Measurements from ENCODE around the gene PKHD1. TPM values are rescaled to one million over a fixed set of nuclear protein-coding genes. Genes with fewer than 3 reads are reported as not detected.

Gene PKHD1
- total RNA-seq, 2 experiments from 2014 or later = not detected

DNA sequence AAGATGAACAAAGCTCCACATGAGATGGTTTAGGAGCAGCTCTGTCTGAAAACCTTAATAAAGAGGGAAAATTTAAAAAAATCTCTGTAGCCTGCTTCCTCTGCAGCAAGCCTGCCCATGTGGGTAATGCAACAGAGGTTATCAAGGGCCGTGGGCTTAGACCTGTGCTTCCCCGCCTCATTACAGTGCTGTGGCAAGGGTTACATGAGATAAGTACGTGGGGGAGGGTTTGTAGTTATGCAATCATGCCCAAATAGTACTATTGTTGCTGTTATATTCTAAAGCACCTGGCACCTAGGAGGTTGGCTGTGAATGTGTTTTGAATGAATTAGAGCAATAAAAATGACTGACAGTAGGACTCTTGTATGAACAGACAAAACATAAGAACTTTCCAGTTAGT, 68.3 kb downstream of the PKHD1 start:
- ChIA-PET CTCF (no interaction called here), POLR2A (no interaction called here)
- no peak overlapping the region for H3K4me3 Mint-ChIP-seq
- H3K36me3 Mint-ChIP-seq (ENCODE audit: low read depth) = no peaks in the 10 kb centered on the region
- no peak for DNase-seq
- no peaks in the 10 kb centered on the region for H3K9me3 Mint-ChIP-seq
- H3K27ac Mint-ChIP-seq = no peak overlapping the region
- H3K4me1 Mint-ChIP-seq = no peaks in the 10 kb centered on the region
- peaks cover 4% of the 10 kb centered on the region for H3K27me3 Mint-ChIP-seq

DNA sequence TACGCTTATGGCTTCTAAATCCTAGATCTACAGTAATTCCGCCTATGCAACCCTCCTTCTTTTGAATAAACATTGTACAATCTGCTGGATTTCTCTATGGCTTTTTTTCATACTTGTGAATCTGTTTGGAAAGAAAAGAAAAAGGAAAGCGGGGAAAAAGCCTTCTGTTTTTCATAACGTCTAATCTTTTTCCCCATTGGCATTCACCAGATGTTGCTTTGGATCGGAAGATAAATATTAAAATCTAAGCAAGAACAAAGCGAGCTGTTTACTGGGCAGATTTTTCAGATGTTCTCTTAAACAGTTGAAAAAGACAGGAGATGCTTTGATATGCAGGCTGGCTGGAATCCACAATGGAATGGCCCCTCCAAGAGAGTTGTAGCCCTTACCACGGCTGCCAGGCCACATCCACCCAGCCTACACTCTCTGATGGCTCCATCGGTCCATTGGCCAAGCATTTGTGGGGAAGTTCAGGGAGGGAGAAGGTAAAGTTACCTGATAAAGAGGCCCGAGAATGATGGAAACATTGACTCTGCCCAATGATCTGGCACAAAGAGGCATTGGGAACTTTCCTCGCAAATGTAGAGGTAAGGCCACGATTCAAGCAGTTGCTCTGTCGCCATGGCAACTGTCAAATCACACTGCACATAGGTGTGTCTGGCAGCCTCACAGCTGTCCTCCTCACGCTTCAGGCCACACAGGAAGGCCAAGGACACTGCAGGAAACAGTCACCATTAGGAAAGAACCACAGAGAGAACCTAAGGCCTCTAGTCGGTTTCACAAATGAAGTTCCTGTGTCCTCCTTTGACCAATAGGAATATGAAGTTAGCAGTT, 70.3 kb downstream of the PKHD1 start:
- CTCF ChIA-PET = interaction anchor here (1.3 kb wide), 1 partner anchor 15 kb away, joined by 3 read pairs; no protein-coding TSS in a partner anchor
- DNase-seq = no peak
- Mint-ChIP-seq H3K27me3 (peaks cover 2% of the 10 kb centered on the region), H3K9me3 (no peaks in the 10 kb centered on the region), H3K4me3 (no peak overlapping the region), H3K27ac (no peak overlapping the region), H3K36me3 (ENCODE audit: low read depth) (no peaks in the 10 kb centered on the region), H3K4me1 (no peaks in the 10 kb centered on the region)
- POLR2A ChIA-PET = no interaction called here

DNA sequence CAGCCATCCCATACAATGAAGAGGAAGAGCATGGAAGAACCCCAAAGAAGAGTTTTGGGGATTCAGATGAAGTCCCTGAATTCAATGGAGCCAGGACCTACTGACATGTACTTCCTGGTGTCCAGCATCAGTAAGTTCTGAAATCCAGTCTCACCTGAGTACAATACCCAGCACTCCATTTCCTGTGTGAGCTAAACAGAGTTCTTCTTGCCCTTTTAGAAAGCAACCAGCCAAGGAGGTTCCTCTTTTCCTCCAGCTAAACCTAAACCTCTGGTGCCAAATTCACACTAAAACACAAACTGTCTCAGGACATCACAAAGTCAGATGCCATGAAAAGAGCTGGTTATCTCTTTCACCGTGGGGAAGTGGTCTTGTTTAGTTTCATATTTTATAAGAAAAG, 71.5 kb downstream of the PKHD1 start:
- Mint-ChIP-seq H3K27ac (no peak overlapping the region), H3K4me1 (no peaks in the 10 kb centered on the region), H3K9me3 (no peaks in the 10 kb centered on the region), H3K27me3 (no peaks in the 10 kb centered on the region), H3K36me3 (ENCODE audit: low read depth) (no peaks in the 10 kb centered on the region), H3K4me3 (no peak overlapping the region)
- CTCF ChIA-PET = interaction anchor here (1.3 kb wide), 1 partner anchor 14 kb away, joined by 3 read pairs; no protein-coding TSS in a partner anchor
- DNase-seq = no peak
- POLR2A ChIA-PET = no interaction called here

GRCh38 chr6:52014391-52014790, 73.0 kb downstream of the PKHD1 start:
- no peak overlapping the region for H3K4me3 Mint-ChIP-seq
- H3K36me3 Mint-ChIP-seq (ENCODE audit: low read depth) = no peaks in the 10 kb centered on the region
- no peak for DNase-seq
- CTCF ChIA-PET = no interaction called here
- POLR2A ChIA-PET = no interaction called here
- no peaks in the 10 kb centered on the region for H3K4me1 Mint-ChIP-seq
- no peak overlapping the region for H3K27ac Mint-ChIP-seq
- no peaks in the 10 kb centered on the region for H3K27me3 Mint-ChIP-seq
- H3K9me3 Mint-ChIP-seq = no peaks in the 10 kb centered on the region

- DNase-seq = no peak
- POLR2A ChIA-PET = no interaction called here
- Mint-ChIP-seq H3K4me3 (no peak overlapping the region), H3K27me3 (no peaks in the 10 kb centered on the region), H3K4me1 (no peaks in the 10 kb centered on the region), H3K36me3 (ENCODE audit: low read depth) (no peaks in the 10 kb centered on the region), H3K9me3 (no peaks in the 10 kb centered on the region), H3K27ac (no peak overlapping the region)
- CTCF ChIA-PET = no interaction called here
Measured at GRCh38 chr6:52013035-52013434, 74.4 kb downstream of the PKHD1 start.

DNA sequence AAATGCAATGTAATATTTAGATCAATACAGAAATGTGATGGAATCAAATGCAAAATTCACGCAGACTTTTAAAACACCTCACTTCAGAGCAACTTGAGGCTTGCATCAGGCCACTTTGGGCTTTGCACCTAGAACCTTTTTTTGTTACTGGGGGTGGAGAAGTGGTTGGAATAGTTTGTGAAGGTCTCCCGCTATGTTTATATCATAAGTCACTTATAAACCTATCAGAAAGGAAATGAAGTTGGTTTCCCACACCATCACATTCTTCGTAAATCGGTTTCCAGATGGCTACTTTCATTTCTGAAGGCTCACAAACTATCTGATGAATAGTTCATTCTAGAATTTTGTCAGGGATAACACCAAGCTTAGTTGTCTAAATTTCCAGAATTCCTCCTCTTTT, 74.8 kb downstream of the PKHD1 start:
- ChIA-PET CTCF (interaction anchor here (0.6 kb wide), 1 partner anchor 481 kb away, joined by 4 read pairs; no protein-coding TSS in a partner anchor), POLR2A (no interaction called here)
- Mint-ChIP-seq H3K36me3 (ENCODE audit: low read depth) (no peaks in the 10 kb centered on the region), H3K27ac (no peak overlapping the region), H3K9me3 (no peaks in the 10 kb centered on the region), H3K4me3 (no peak overlapping the region), H3K4me1 (no peaks in the 10 kb centered on the region), H3K27me3 (peaks cover 2% of the 10 kb centered on the region)
- no peak for DNase-seq

DNA sequence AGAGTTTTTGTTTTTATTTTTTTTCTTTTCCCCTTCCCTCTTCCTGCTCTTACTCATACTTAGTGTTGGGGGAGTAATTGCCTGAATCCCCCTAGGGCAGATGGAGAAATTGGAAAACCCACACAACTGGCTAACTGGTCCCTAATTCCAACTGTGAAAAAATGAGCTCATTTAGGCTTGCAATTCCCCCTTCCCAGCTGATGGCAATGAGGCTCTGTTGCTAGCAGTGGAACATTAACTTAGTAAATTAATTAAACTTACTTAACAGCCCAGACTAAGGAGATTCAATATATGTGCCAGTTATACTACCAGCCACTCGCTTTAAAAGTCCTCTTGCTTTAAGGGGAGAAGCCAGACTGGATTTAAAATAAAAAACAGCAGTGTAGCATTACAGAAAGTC, 76.6 kb downstream of the PKHD1 start:
- H3K4me1 Mint-ChIP-seq = no peaks in the 10 kb centered on the region
- no peak overlapping the region for H3K4me3 Mint-ChIP-seq
- POLR2A ChIA-PET = no interaction called here
- DNase-seq = no peak
- H3K36me3 Mint-ChIP-seq (ENCODE audit: low read depth) = no peaks in the 10 kb centered on the region
- H3K9me3 Mint-ChIP-seq = no peaks in the 10 kb centered on the region
- CTCF ChIA-PET = interaction anchor here (0.5 to 0.6 kb wide), 2 partner anchors 352 to 474 kb away, joined by 3 read pairs; no protein-coding TSS in a partner anchor
- no peak overlapping the region for H3K27ac Mint-ChIP-seq
- peaks cover 2% of the 10 kb centered on the region for H3K27me3 Mint-ChIP-seq

- Mint-ChIP-seq H3K4me3 (no peak overlapping the region), H3K27me3 (peaks cover 2% of the 10 kb centered on the region), H3K9me3 (no peaks in the 10 kb centered on the region), H3K4me1 (no peaks in the 10 kb centered on the region), H3K27ac (no peak overlapping the region), H3K36me3 (ENCODE audit: low read depth) (no peaks in the 10 kb centered on the region)
- ChIA-PET CTCF (interaction anchor here (0.5 to 0.6 kb wide), 2 partner anchors 352 to 474 kb away, joined by 3 read pairs; no protein-coding TSS in a partner anchor), POLR2A (no interaction called here)
- DNase-seq = no peak
Measured at GRCh38 chr6:52010145-52010544, 77.3 kb downstream of the PKHD1 start.

- H3K4me3 Mint-ChIP-seq = no peak overlapping the region
- H3K4me1 Mint-ChIP-seq = no peaks in the 10 kb centered on the region
- DNase-seq = no peak
- CTCF ChIA-PET = no interaction called here
- H3K27ac Mint-ChIP-seq = no peak overlapping the region
- POLR2A ChIA-PET = no interaction called here
- H3K36me3 Mint-ChIP-seq (ENCODE audit: low read depth) = no peaks in the 10 kb centered on the region
- H3K9me3 Mint-ChIP-seq = no peaks in the 10 kb centered on the region
- H3K27me3 Mint-ChIP-seq = peaks cover 2% of the 10 kb centered on the region
Measured at GRCh38 chr6:52009466-52010140, 77.8 kb downstream of the PKHD1 start.

- Mint-ChIP-seq H3K36me3 (ENCODE audit: low read depth) (no peaks in the 10 kb centered on the region), H3K4me3 (no peak overlapping the region), H3K4me1 (no peaks in the 10 kb centered on the region), H3K27ac (no peak overlapping the region), H3K9me3 (no peaks in the 10 kb centered on the region), H3K27me3 (peaks cover 12% of the 10 kb centered on the region)
- CTCF ChIA-PET = no interaction called here
- DNase-seq = no peak
- POLR2A ChIA-PET = no interaction called here
Measured at GRCh38 chr6:52000064-52000463, 87.3 kb downstream of the PKHD1 start.

GRCh38 chr6:51996296-51996947, 91.0 kb downstream of the PKHD1 start:
- peaks cover 7% of the 10 kb centered on the region for H3K27me3 Mint-ChIP-seq
- H3K36me3 Mint-ChIP-seq (ENCODE audit: low read depth) = no peaks in the 10 kb centered on the region
- POLR2A ChIA-PET = no interaction called here
- H3K4me3 Mint-ChIP-seq = no peak overlapping the region
- H3K27ac Mint-ChIP-seq = no peak overlapping the region
- DNase-seq = no peak
- CTCF ChIA-PET = no interaction called here
- H3K9me3 Mint-ChIP-seq = no peaks in the 10 kb centered on the region
- H3K4me1 Mint-ChIP-seq = no peaks in the 10 kb centered on the region

DNA sequence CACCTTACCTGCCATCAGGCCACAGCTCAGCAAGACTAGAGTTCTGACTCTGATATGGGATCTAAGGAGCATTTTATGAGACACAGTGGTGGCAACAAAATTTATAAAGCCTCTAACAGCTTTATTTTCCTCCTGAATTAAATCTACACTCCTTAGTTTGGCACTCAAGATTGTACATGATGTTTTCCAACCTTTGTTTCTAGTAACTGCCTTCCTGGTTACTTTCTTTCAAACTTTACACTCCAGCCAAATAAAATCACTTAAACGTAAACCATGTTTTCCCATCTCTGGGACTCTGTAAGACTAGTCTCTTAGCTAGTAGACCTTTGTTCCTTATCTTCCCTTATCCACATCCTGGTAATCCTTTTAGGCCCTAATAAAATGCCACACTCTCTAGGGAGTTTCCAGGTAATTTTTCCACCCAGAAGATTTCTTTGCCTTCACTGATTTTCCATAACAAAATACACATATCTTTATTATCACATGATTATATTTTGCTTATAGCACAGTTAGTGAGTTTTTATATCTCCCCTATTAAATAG, 92.1 kb downstream of the PKHD1 start:
- H3K4me3 Mint-ChIP-seq = no peak overlapping the region
- peaks cover 7% of the 10 kb centered on the region for H3K27me3 Mint-ChIP-seq
- H3K27ac Mint-ChIP-seq = no peak overlapping the region
- DNase-seq = no peak
- H3K36me3 Mint-ChIP-seq (ENCODE audit: low read depth) = no peaks in the 10 kb centered on the region
- H3K9me3 Mint-ChIP-seq = no peaks in the 10 kb centered on the region
- ChIA-PET POLR2A (no interaction called here), CTCF (interaction anchor here (0.6 kb wide), 1 partner anchor 543 kb away, joined by 3 read pairs; no protein-coding TSS in a partner anchor)
- no peaks in the 10 kb centered on the region for H3K4me1 Mint-ChIP-seq

DNA sequence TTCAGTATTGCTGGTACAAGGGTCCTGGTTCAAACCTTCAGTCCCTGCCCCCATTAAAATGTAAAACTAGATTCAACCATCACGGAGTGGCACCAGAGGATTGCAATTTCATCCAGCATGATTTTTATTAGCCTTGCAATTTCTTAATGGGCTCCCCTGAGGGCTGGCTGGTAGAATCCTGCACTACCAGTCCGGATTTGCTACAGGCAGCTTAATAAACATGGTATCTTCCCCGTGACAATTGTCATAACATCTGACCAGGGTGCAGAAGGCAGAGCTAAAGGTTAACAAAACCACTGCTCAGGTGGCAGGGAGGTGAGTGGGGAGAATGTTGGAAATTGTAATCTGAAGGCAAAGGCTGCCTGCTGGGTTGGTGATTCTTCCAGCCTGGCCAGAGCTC, 94.5 kb downstream of the PKHD1 start:
- CTCF ChIA-PET = no interaction called here
- Mint-ChIP-seq H3K36me3 (ENCODE audit: low read depth) (no peaks in the 10 kb centered on the region), H3K27me3 (no peaks in the 10 kb centered on the region), H3K27ac (no peak overlapping the region), H3K9me3 (no peaks in the 10 kb centered on the region), H3K4me1 (no peaks in the 10 kb centered on the region), H3K4me3 (no peak overlapping the region)
- DNase-seq = no peak
- POLR2A ChIA-PET = no interaction called here

Measured in activated CD4-positive, alpha-beta T cell treated with anti-CD3 and anti-CD28 coated beads, Interleukin-2, amount 10 ng/mL, durations not matched to agents 7 days and 5 days (primary cell).